ENCODE results near the gene CYP19A1.
"Not testable (repeated sequence)": the region's sequence is repeated elsewhere in the genome, so short reads cannot be mapped to it uniquely, and the experiment has no call there.

The CYP19A1 gene

DNA sequence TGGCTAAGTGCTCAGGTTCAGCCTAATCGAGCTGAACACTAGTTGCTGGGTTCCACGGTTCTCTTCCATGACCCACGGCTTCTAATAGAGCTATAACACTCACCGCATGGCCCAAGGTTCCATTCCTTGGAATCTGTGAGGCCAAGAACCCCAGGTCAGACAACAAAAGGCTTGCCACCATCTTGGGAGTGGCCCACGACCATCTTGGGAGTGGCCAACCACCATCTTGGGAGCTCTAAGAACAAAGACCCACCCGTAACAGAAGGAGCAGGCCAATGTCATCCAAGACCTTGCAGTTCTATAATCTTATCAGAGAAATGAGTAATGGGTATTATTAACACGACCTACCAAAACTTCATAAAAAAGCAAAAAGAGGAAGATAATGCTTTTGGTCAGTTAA lies 77.3 kb downstream of the CYP19A1 start:
- not testable (repeated sequence) for H3K27ac ChIP-seq (ENCODE audit: low read depth, low read length); H3K9ac ChIP-seq (ENCODE audit: low read length); H3K79me2 ChIP-seq (ENCODE audit: control insufficient read depth, insufficient read depth, low read length, poor library complexity); H3K4ac ChIP-seq (ENCODE audit: low read depth, low read length); H3K36me3 ChIP-seq (ENCODE audit: control insufficient read depth in 1 of 2, insufficient read depth in 2 of 2, low read length in 2 of 2); H3K79me1 ChIP-seq (ENCODE audit: low read length); H3K18ac ChIP-seq (ENCODE audit: low read length); H4K12ac ChIP-seq (ENCODE audit: low read depth, low read length); H2AFZ ChIP-seq (ENCODE audit: insufficient read depth, low read length, poor library complexity); H4K8ac ChIP-seq (ENCODE audit: low read depth, low read length); H2BK12ac ChIP-seq (ENCODE audit: low read length); DNase-seq; H2AK5ac ChIP-seq (ENCODE audit: low read length); H3K4me2 ChIP-seq (ENCODE audit: low read length); H2BK120ac ChIP-seq (ENCODE audit: insufficient read depth, low read length, poor library complexity); H3K23ac ChIP-seq (ENCODE audit: low read length); H3K4me3 ChIP-seq (ENCODE audit: low read depth, low read length); H3K27me3 ChIP-seq (ENCODE audit: insufficient read depth, low read length); H3K14ac ChIP-seq (ENCODE audit: low read length); H3K4me1 ChIP-seq (ENCODE audit: control insufficient read depth in 1 of 2, insufficient read depth in 2 of 2, low read length in 2 of 2); H3K9me3 ChIP-seq (ENCODE audit: insufficient read depth, low read depth, low read length); H4K91ac ChIP-seq (ENCODE audit: low read depth, low read length); H2BK5ac ChIP-seq (ENCODE audit: low read depth, low read length, poor library complexity)
- WGBS (ENCODE audit: extremely low coverage, insufficient coverage, insufficient read length): no CpG with 5 or more reads among the region's 7 CpGs

DNA sequence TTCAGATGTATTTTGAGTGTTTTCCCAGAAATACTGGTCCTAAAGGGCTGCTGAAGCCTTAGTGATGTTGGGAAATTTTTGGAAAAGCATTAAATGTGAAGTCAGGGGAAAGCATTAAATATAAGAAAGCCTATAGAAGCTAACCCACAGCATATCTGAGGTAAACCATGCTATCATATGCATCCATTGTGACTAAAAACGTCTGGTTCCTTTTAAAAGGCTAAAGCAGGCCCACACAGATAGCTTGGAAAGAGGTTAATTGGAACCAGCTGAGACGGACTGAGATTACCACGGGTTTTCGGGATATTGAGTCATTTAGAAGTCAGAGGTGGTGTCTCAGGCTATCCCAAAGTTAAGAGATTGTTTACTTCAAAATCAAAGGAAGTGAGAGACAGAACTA lies 78.2 kb downstream of the CYP19A1 start:
- H3K4me2 ChIP-seq (ENCODE audit: low read length): no peak overlapping the region
- H3K27ac ChIP-seq (ENCODE audit: low read depth, low read length): no peak overlapping the region
- H3K79me1 ChIP-seq (ENCODE audit: low read length): no peaks in the 10 kb centered on the region
- no peak overlapping the region for H3K4ac ChIP-seq (ENCODE audit: low read depth, low read length)
- no peak overlapping the region for H4K12ac ChIP-seq (ENCODE audit: low read depth, low read length)
- no peak for DNase-seq
- H4K91ac ChIP-seq (ENCODE audit: low read depth, low read length): no peak overlapping the region
- no peak overlapping the region for H4K8ac ChIP-seq (ENCODE audit: low read depth, low read length)
- H3K27me3 ChIP-seq (ENCODE audit: insufficient read depth, low read length): no peaks in the 10 kb centered on the region
- WGBS (ENCODE audit: extremely low coverage, insufficient coverage, insufficient read length): no CpG with 5 or more reads among the region's 4 CpGs
- no peak overlapping the region for H2AFZ ChIP-seq (ENCODE audit: insufficient read depth, low read length, poor library complexity)
- peaks cover 8% of the 10 kb centered on the region for H3K9me3 ChIP-seq (ENCODE audit: insufficient read depth, low read depth, low read length)
- H3K9ac ChIP-seq (ENCODE audit: low read length): no peak overlapping the region
- H3K23ac ChIP-seq (ENCODE audit: low read length): no peak overlapping the region
- no peaks in the 10 kb centered on the region for H3K4me1 ChIP-seq (ENCODE audit: control insufficient read depth in 1 of 2, insufficient read depth in 2 of 2, low read length in 2 of 2)
- no peaks in the 10 kb centered on the region for H3K79me2 ChIP-seq (ENCODE audit: control insufficient read depth, insufficient read depth, low read length, poor library complexity)
- H3K4me3 ChIP-seq (ENCODE audit: low read depth, low read length): no peak overlapping the region
- no peak overlapping the region for H3K18ac ChIP-seq (ENCODE audit: low read length)
- no peak overlapping the region for H2BK12ac ChIP-seq (ENCODE audit: low read length)
- no peak overlapping the region for H2BK5ac ChIP-seq (ENCODE audit: low read depth, low read length, poor library complexity)
- no peak overlapping the region for H3K14ac ChIP-seq (ENCODE audit: low read length)
- no peak overlapping the region for H2AK5ac ChIP-seq (ENCODE audit: low read length)
- H3K36me3 ChIP-seq (ENCODE audit: control insufficient read depth in 1 of 2, insufficient read depth in 2 of 2, low read length in 2 of 2): peaks cover 0 to 2% of the 10 kb centered on the region in 2 experiments
- no peak overlapping the region for H2BK120ac ChIP-seq (ENCODE audit: insufficient read depth, low read length, poor library complexity)

DNA sequence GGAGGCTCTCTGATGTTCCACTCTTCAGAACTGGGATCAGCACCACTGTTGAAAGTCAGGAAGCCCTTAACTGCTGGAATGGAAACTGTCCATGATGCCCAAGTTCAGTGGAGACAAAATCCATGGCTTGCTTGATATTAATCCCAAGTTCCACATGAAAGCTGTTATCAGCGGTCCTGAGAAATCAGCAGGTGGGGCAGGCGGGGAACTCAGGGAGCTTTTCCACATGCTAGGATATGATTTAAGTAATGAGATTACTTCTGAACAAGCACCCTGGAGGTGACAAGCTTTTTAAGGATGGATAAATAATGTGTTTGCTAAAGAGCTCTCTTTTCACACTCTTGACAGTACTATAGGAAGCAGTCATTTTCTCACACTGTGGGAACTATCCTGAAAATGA lies 82.9 kb downstream of the CYP19A1 start:
- H2AFZ ChIP-seq (ENCODE audit: insufficient read depth, low read length, poor library complexity): no peak overlapping the region
- H4K8ac ChIP-seq (ENCODE audit: low read depth, low read length): no peak overlapping the region
- H3K79me1 ChIP-seq (ENCODE audit: low read length): no peaks in the 10 kb centered on the region
- no peak overlapping the region for H3K14ac ChIP-seq (ENCODE audit: low read length)
- no peak overlapping the region for H2BK120ac ChIP-seq (ENCODE audit: insufficient read depth, low read length, poor library complexity)
- DNase-seq: no peak
- H2BK12ac ChIP-seq (ENCODE audit: low read length): no peak overlapping the region
- H3K4ac ChIP-seq (ENCODE audit: low read depth, low read length): no peak overlapping the region
- H3K4me2 ChIP-seq (ENCODE audit: low read length): no peak overlapping the region
- H3K4me3 ChIP-seq (ENCODE audit: low read depth, low read length): no peak overlapping the region
- H3K9ac ChIP-seq (ENCODE audit: low read length): no peak overlapping the region
- no peak overlapping the region for H2BK5ac ChIP-seq (ENCODE audit: low read depth, low read length, poor library complexity)
- no peak overlapping the region for H2AK5ac ChIP-seq (ENCODE audit: low read length)
- H3K23ac ChIP-seq (ENCODE audit: low read length): no peak overlapping the region
- no peaks in the 10 kb centered on the region for H3K9me3 ChIP-seq (ENCODE audit: insufficient read depth, low read depth, low read length)
- H3K4me1 ChIP-seq (ENCODE audit: control insufficient read depth in 1 of 2, insufficient read depth in 2 of 2, low read length in 2 of 2): peaks cover 0 to 4% of the 10 kb centered on the region in 2 experiments
- H4K12ac ChIP-seq (ENCODE audit: low read depth, low read length): no peak overlapping the region
- H3K27ac ChIP-seq (ENCODE audit: low read depth, low read length): no peak overlapping the region
- WGBS (ENCODE audit: extremely low coverage, insufficient coverage, insufficient read length): no CpG with 5 or more reads among the region's 2 CpGs
- no peak overlapping the region for H4K91ac ChIP-seq (ENCODE audit: low read depth, low read length)
- peaks cover 0 to 2% of the 10 kb centered on the region in 2 experiments for H3K36me3 ChIP-seq (ENCODE audit: control insufficient read depth in 1 of 2, insufficient read depth in 2 of 2, low read length in 2 of 2)
- H3K79me2 ChIP-seq (ENCODE audit: control insufficient read depth, insufficient read depth, low read length, poor library complexity): no peaks in the 10 kb centered on the region
- H3K18ac ChIP-seq (ENCODE audit: low read length): no peak overlapping the region
- H3K27me3 ChIP-seq (ENCODE audit: insufficient read depth, low read length): no peaks in the 10 kb centered on the region

DNA sequence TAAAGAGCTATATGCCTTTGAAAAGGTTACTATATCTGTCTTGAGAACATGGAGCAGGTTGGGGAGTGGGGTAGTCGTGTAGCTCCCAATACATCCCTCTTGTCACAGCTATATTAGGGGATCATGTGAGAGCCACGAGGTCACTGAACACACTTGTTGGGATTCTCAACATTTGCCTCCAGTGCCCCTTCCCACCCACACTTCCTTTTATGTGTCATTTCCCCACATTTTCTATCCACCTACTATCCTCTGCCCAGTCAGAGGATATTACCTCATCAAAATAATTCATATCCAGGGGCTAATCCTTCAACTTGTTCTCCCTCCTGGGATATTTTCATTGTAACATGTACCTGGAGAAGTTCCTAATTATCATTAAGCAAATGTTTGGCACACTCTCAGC lies 85.0 kb downstream of the CYP19A1 start:
- Histone ChIP-seq H3K4ac (ENCODE audit: low read depth, low read length) (no peak overlapping the region), H3K4me1 (ENCODE audit: control insufficient read depth in 1 of 2, insufficient read depth in 2 of 2, low read length in 2 of 2) (peaks cover 0 to 4% of the 10 kb centered on the region in 2 experiments), H3K27me3 (ENCODE audit: insufficient read depth, low read length) (no peaks in the 10 kb centered on the region), H3K79me1 (ENCODE audit: low read length) (no peaks in the 10 kb centered on the region), H3K36me3 (ENCODE audit: control insufficient read depth in 1 of 2, insufficient read depth in 2 of 2, low read length in 2 of 2) (peaks cover 0 to 2% of the 10 kb centered on the region in 2 experiments), H2AK5ac (ENCODE audit: low read length) (no peak overlapping the region), H2BK12ac (ENCODE audit: low read length) (no peak overlapping the region), H4K8ac (ENCODE audit: low read depth, low read length) (no peak overlapping the region), H3K23ac (ENCODE audit: low read length) (no peak overlapping the region), H2BK5ac (ENCODE audit: low read depth, low read length, poor library complexity) (no peak overlapping the region), H3K18ac (ENCODE audit: low read length) (no peak overlapping the region), H2BK120ac (ENCODE audit: insufficient read depth, low read length, poor library complexity) (no peak overlapping the region), H3K79me2 (ENCODE audit: control insufficient read depth, insufficient read depth, low read length, poor library complexity) (no peaks in the 10 kb centered on the region), H3K14ac (ENCODE audit: low read length) (no peak overlapping the region), H3K9me3 (ENCODE audit: insufficient read depth, low read depth, low read length) (no peaks in the 10 kb centered on the region), H3K9ac (ENCODE audit: low read length) (no peak overlapping the region), H3K27ac (ENCODE audit: low read depth, low read length) (no peak overlapping the region), H3K4me3 (ENCODE audit: low read depth, low read length) (no peak overlapping the region), H3K4me2 (ENCODE audit: low read length) (no peak overlapping the region), H4K12ac (ENCODE audit: low read depth, low read length) (no peak overlapping the region), H4K91ac (ENCODE audit: low read depth, low read length) (no peak overlapping the region), H2AFZ (ENCODE audit: insufficient read depth, low read length, poor library complexity) (no peak overlapping the region)
- no CpG with 5 or more reads among the region's 2 CpGs for WGBS (ENCODE audit: extremely low coverage, insufficient coverage, insufficient read length)
- DNase-seq: no peak

All from trophoblast cell (in vitro differentiated cells and primary cell).